DMS79 (cell line): Measurements from ENCODE around the gene STAB1.
"Not testable (repeated sequence)": the region's sequence is repeated elsewhere in the genome, so short reads cannot be mapped to it uniquely, and the experiment has no call there.

Experiments
- DNase-seq: peaks from one replicate; lab custom pipeline; 2025; lab: John Stamatoyannopoulos, UW

Gene STAB1

DNA sequence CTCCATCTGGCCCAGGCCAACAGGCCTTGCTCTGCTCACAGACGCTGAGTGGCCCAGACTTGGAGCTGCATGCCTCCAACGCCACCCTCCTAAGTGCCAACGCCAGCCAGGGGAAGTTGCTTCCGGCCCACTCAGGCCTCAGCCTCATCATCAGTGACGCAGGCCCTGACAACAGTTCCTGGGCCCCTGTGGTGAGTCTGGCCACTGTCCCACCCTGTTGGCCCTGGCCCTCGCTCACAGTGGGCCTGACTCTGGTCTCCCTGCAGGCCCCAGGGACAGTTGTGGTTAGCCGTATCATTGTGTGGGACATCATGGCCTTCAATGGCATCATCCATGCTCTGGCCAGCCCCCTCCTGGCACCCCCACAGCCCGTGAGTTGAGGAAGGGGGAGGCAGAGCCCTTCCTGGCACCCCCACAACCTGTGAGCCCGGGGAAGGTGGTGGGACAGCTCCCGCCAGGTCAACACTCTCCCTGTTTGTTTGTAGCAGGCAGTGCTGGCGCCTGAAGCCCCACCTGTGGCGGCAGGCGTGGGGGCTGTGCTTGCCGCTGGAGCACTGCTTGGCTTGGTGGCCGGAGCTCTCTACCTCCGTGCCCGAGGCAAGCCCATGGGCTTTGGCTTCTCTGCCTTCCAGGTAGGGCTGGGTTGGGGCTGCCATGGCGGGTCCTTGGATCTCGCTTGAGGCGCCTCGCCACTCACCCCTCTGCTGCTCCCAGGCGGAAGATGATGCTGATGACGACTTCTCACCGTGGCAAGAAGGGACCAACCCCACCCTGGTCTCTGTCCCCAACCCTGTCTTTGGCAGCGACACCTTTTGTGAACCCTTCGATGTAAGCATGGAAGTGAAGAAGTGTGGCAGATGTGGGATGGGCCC, 28.5 kb downstream of the STAB1 start:
- DNase-seq = no peak

DNA sequence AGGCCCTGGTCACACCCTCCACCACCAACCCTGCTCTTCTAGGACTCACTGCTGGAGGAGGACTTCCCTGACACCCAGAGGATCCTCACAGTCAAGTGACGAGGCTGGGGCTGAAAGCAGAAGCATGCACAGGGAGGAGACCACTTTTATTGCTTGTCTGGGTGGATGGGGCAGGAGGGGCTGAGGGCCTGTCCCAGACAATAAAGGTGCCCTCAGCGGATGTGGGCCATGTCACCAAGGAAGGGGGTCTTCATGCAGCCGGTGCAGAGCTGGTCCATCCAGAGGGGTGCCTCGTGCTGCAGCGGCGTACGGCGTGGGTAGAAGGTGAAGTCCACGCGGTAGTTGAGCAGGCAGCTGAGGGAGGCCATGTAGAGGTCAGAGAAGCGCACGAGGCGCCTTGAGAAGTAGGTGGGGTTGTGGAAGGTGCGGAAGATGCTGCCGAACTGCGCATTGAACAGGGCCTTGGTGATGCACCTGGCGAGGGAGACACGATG, 29.2 kb downstream of the STAB1 start:
- DNase-seq = no peak

DNA sequence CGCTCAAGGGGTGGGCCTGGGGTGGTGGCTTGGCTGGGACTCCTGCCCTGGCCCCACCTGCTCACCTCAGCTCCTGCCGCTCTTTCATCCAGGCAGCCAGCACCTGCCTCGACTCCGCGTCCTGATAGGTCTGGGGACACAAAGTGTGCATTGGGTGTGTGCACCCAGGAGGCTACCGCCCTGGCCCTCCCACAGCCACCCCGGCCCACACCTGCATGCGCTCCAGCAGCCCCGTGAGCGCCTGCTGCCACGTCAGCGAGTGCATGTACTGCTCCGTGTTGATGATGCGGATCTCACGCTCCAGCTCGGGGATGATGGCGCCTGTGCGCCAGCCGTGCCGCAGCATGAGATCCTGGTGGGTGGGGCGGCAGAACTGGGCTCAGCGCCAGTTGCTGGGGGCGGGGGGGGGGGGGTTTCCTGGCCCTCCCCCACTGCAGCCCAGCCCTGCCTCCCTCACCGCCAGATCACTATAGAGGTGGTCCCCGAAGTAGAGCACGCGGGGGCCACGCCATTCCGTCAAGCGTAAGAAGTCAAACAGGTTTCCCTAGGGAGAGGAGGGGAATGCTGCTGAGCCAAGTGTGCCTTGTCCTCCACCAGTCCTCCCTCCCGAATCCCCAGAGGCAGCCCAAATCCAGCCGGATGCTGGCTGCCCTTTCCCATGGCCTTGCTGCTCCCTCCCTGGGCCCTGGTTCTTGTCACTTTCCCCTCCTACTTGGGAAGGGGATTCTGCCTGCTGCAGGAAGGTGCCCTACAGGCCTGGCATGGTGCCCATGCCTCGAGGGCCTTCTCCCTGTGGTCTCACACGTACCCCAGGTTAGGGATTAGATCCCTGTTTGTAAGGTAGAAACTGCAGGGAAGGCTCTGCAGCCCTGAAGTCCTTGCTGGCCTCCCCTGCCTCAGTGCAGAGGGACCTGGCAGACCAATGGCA, 29.9 kb downstream of the STAB1 start:
- DNase-seq = peak; percentile 45

GRCh38 chr3:52525680-52526561, 30.8 kb downstream of the STAB1 start:
- DNase-seq = peak; percentile 38

GRCh38 chr3:52526671-52527038, 31.5 kb downstream of the STAB1 start:
- not testable (repeated sequence) for DNase-seq

DNA sequence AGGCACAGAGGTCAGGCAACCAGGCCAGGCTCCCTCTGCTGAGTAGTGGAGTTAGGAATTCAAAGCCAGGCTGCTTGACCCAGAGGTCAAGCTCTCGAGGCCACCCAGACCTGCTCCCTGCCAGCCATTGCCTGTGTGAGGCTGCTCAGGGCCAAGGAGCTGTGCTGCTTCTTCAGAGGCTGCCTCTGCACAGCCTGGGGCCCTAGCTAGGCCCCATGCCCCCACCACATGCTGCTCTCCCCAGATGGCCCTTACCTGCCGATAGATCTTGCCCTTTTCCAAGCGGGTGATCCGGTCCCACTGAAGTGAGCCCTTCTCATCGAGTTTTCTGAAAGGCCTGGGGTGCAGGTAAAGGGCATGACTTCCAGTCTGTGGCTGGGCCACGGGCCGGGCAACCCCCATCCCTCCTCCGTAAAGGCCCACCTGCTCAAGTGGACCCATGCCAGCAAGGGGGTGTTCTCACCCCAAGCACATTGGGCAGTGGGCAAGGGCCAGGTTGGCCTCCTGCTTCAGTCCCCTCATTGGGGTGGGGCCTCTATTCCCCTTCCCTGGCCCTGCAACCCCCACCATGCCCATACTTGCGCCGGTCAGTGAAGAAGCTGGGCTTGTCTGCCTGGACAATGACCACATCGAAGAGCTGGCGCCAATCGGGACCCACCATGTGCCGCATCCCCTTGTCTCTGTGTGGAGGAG, 32.0 kb downstream of the STAB1 start:
- no peak for DNase-seq

DNA sequence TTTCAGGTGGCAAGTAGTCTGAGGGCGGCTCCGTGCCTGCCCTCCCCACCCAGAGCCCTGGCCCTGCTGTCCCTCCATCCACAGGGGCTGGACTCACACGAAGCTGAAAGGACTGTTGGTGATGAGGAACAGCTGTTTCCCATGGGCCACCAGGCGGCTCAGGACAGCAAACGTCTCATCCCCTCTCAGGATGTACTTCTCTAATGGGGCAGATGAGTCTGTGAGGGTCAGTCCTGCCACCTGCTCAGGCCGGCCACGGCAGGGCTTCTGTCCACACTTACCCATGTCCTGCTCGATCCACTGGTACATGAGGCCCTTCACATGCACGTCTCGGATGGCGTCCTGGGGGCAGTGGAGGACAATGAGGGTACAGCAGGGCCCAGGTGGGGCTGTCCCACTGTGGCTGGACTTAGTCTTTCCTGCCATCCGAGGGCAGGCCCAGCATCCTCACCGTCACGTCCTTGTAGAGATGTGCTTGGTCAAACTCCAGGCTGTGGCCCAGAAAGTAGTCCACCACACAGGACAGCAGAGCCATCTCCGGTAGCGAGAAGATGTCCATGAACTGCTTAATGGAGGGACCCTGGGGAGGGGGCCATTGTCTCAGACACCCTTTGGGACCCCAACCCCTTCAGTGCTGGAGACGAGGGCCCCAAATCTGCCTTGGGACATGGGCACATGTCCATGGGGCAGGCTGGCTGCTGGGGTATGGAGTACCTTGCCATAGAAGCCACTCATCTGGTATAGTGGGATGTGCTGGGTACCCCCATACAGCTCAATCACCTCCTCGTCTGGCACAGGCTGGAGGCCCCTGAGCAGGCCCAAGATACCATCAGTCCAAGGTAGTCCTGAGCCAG, 32.8 kb downstream of the STAB1 start:
- DNase-seq = no peak

- no peak for DNase-seq
Observed at GRCh38 chr3:52528586-52529375, 33.6 kb downstream of the STAB1 start.

DNA sequence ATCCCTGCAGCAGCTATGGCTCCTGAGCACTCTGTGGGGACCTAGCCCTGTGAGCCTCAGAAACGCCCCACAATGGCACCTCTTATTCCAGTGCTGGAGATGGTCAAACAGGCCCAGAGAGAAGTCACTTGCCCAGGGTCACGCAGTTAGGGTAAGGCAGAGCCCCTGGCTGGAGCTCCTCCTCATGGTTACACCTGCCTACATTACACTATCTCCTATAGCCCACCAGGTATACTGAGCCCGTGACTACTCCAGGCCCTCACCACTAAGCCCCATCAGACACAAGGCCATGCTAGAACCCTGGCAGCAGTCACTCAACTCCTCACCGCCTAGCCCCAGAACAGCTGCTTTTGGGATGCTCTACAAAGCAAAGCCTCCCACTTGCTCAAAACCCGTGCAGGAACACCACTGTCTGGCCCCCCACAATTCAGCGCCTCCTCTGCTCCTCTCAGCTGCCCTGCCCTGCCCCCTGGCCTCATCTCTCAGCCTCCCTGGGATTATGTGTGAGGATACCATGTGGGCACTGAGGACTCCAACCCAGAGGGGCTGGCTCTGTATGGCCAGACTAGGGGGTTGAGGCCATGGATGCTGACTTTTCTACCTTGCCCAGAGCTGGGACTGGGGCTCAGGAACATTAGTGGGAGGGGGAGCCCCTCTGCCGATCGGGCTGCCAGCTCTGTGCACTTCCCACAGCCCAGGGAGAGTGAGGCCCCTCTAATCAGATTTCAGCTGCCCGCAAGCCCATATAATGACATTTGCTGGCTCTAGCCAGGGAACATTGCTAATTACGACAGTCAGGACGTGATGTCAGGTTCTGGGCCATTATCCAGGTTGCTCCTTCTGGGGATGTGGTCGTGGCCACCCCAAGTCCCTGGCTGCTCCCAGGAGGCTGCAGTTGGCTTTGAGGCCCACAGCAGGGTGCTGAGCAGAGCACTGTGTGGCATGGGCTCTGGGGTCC, 34.5 kb downstream of the STAB1 start:
- DNase-seq = no peak

DNA sequence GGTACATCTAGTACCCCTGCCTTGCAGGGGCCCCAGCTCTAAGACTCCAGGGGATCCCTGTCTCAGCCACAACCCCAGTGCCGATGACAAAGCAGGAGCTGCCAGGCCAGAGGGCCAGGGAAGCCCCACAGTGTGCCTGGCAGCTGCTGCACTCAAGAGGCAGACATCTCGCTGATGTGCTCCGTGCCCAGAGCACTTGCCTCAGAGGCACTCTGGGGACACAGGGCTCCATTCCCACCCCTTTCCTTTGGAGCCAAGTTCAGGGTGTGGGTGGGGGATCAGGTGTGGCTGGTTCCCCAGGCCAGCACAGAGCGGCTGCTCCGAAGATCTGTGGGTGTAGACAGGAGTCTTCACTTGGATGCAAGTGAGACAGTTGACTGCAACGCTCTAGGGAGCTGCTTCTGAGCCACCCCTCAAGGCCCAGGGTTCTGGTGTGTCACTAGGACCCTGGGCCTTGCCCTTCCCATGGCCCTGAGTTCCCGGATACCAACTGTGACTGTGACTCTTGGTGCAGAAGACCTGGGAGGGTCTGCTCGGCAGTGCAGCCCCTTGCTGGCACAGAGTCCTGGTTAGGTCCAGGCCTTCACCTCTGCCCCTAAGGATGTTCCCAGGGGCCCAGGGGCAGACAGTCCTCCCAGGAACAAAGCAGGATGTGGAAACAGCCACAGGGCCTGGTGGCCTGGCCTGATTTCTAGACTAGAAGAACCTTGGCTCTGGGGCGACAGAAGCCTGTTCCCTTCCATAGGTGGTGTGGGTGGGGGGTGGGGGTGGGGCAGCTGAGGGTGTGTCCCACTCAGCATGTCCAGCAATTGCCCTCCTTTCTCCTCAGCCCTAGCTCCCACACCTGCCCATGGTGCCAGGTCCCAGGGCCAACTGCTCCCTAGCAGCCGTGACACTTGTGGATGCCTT, 36.0 kb downstream of the STAB1 start:
- no peak for DNase-seq

DNA sequence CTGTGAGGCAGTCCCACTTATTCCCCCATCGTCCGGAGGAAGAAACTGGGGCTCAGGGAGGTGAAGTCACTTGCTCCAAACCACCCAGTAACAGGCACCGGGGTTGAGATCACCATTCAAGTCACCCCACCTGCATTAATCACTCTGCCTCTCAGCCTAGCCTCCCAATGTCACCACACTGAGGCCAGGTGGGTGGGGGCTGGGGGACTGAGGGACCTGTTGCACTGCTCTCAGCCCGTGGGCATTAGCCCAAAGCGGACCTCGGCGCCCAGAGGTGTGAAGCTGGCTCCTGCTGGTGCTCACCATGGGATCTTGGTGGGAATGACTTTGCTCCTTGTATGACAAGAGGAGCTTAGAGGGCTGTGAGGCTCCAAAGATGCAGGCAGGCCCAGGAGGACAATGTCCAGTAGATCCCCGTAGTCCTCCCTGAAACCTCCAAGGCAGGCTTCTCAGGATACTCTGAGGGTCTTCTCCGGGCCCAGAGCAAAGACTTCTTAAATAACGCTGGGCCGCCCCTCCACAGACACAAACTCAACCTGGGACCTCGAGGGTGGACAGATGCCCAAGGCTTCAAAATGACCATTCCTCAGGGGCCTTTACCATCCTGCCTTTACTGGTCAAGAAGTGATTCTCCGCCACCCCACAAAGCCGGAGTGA, 36.9 kb downstream of the STAB1 start:
- no peak for DNase-seq

GRCh38 chr3:52532517-52532837, 37.3 kb downstream of the STAB1 start:
- no peak for DNase-seq

- DNase-seq = no peak
Observed at GRCh38 chr3:52532838-52533622, 37.9 kb downstream of the STAB1 start.

DNA sequence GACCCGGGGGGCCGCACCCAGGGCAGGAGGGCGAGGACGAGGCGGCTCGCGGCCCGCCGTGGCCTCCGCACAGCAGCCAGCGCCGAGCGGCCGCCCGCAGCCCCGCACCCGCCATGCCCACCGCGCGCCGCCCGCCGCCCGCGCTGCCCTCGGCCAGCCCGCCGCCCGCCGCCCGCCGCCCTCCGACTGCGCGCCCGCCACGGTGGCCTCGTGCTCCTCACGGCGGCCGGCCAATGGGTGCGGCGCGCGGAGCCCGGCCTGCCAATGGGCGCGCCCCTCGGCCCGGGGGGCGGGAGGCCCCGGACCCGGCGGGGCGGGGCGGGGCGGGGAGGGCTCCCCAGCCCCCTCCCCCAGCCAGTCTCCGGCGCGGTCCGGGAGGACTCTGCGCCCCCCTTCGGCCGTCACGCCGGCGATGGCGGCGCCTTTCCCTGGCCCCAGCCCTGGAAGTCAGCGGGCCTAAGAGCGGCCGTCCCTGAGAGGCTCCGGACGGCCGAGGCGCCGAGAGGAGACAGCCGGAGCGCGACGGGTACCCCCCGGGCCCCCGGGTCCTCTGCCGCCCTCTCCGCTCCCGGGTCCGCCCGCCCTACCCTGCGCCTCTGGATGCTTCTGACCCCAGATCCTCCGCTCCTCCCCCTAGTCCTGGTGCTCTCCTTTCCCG, 38.6 kb downstream of the STAB1 start, which contains the start of gene NT5DC2:
Gene NT5DC2 (minus strand): TSS at position 235 of the 658 bp plus-strand sequence. CDS start 120 bp downstream, at position 115.
- peak; percentile 20 for DNase-seq
